Lower leg skin (tissue), 4 donors: ENCODE measurements around the gene PSMD1. TPM values are rescaled to one million over a fixed set of nuclear protein-coding genes. Genes with fewer than 3 reads are reported as not detected.
"Not testable (repeated sequence)": the region's sequence is repeated elsewhere in the genome, so short reads cannot be mapped to it uniquely, and the experiment has no call there.

Experiments
- DNase-seq, 2 donors: peaks; one replicate each; pipeline ENCODE4 v3.0.0-alpha.2; 2019; ENCODE audit warnings: low spot score in 2 of 2
- H3K4me3 ChIP-seq: fragments of 200-600 bp; sonication (generic); 2 replicates; pipeline ENCODE4 v1.5.1; 2017; ENCODE audit warnings: mild to moderate bottlenecking, low read depth; ENCODE audit not compliant: poor library complexity, severe bottlenecking
- POLR2A ChIP-seq, 2 donors: fragments of 450-650 bp; IDR thresholded peaks; one replicate each; pipeline ENCODE4 v1.6.1; 2016 to 2017; ENCODE audit warnings: antibody characterized with exemption in 2 of 2, mild to moderate bottlenecking in 1 of 2, moderate library complexity in 1 of 2
- WGBS, 2 donors: methylation state at CpG; one replicate each; pipeline ENCODE4 v1.1.5; 2018; 5-methylcytosine and 5-hydroxymethylcytosine counted together
- intact Hi-C: fragments of 100-400 bp; cut with DNase I; formaldehyde crosslinking; loops from one replicate; pipeline ENCODE4 v1.15.0; 2023; ENCODE audit warnings: low total_unique reads
- total RNA-seq, 4 donors: library from RNA; depleted of rRNA; stranded (reverse); fragments of >200 nt; gene quantifications; one replicate each; pipeline ENCODE4 v1.1.0, GENCODE V29; 2016
- TF ChIP-seq, protein P1 (sequence below), 3 donors: fragments of 450-650 bp; IDR thresholded peaks; one replicate each; pipeline ENCODE4 v1.5.1; 2016; ENCODE audit warnings: antibody characterized with exemption in 3 of 3, mild to moderate bottlenecking in 3 of 3, moderate library complexity in 2 of 3

Gene PSMD1
- total RNA-seq, 4 donors from 2014 or later: 49.8 to 67.9 (median 57.4) TPM

DNA sequence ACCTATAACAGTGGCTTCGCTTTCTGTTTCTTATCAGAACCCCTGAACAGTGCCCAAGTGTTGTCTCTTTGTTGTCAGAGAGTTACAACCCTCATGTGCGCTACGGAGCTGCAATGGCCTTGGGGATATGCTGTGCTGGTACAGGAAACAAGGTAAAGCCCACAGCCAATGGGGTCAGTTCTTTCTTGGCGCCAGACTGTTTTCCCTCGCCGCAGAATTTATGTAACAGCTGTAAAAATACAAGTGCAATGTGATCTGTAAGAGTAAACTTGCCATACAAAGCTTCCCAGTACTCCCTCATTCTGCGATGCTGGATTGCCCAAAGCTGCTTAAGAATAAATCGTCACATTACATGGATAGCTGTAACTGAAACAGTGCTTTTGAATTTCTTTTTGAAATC, 82.0 kb downstream of the PSMD1 start:
- no peak overlapping the region for H3K4me3 ChIP-seq
- TF ChIP-seq, protein P1, sequence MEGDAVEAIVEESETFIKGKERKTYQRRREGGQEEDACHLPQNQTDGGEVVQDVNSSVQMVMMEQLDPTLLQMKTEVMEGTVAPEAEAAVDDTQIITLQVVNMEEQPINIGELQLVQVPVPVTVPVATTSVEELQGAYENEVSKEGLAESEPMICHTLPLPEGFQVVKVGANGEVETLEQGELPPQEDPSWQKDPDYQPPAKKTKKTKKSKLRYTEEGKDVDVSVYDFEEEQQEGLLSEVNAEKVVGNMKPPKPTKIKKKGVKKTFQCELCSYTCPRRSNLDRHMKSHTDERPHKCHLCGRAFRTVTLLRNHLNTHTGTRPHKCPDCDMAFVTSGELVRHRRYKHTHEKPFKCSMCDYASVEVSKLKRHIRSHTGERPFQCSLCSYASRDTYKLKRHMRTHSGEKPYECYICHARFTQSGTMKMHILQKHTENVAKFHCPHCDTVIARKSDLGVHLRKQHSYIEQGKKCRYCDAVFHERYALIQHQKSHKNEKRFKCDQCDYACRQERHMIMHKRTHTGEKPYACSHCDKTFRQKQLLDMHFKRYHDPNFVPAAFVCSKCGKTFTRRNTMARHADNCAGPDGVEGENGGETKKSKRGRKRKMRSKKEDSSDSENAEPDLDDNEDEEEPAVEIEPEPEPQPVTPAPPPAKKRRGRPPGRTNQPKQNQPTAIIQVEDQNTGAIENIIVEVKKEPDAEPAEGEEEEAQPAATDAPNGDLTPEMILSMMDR (IDR thresholded peaks at IDR 0.05): no peak
- TF ChIP-seq POLR2A (IDR thresholded peaks at IDR 0.05): no peak
- intact Hi-C loops: no loop called here
- DNase-seq: no peak
- 90 to 92% methylated on average over 8 of the region's 8 CpGs for WGBS, 2 donors

DNA sequence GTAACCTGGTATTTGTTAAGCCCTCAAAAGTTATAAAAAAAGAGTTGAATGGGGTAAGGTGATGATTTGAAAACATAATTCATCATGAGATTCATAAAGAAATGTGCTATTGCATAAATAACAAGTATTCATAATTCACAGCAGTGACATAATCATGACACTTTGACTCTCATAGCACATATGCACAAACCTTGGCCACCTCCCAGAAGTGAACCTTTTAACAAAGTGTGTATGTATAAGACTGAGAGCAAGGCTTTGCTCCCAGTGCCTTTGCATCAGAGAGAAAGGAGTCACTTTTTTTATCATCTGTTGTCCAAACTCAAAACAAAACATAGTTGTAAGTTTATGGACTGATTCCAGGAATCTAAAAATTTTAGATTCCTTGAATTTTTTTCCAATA, 83.1 kb downstream of the PSMD1 start:
- DNase-seq: no peak
- intact Hi-C loops: no loop called here
- H3K4me3 ChIP-seq: no peak overlapping the region
- TF ChIP-seq, protein P1 (IDR thresholded peaks at IDR 0.05): no peak
- TF ChIP-seq POLR2A (IDR thresholded peaks at IDR 0.05): no peak

DNA sequence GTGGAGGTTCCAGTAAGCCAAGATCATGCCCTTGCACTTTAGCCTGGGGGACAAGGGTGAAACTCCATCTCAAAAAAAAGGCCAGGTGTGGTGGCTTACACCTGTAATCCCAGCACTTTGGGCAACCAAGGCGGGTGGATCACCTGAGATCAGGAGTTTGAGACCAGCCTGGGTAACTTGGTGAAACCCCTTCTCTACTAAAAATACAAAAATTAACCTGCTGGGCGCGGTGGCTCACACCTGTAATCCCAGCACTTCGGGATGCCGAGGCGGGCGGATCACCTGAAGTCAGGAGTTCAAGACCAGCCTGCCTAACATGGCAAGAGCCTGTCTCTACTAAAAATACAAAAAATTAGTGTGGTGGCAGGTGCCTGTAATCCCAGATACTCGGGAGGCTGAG, 84.1 kb downstream of the PSMD1 start:
- intact Hi-C loops, DNase-seq, H3K4me3 ChIP-seq: not testable (repeated sequence)
- 98 to 99% methylated on average over 8 of the region's 8 CpGs for WGBS, 2 donors

GRCh38 chr2:231144896-231145295, 88.2 kb downstream of the PSMD1 start:
- H3K4me3 ChIP-seq: no peak overlapping the region
- intact Hi-C loops: no loop called here
- WGBS, 2 donors: 95 to 97% methylated on average over 6 of the region's 6 CpGs
- no peak for DNase-seq
- TF ChIP-seq, protein P1 (IDR thresholded peaks at IDR 0.05): no peak
- TF ChIP-seq POLR2A (IDR thresholded peaks at IDR 0.05): no peak

- intact Hi-C loops: no loop called here
- DNase-seq: no peak
- H3K4me3 ChIP-seq: no peak overlapping the region
- WGBS, 2 donors: 63 to 68% methylated on average over 2 of the region's 2 CpGs
- TF ChIP-seq POLR2A (IDR thresholded peaks at IDR 0.05): no peak
Measured at GRCh38 chr2:231146665-231147064, 90.0 kb downstream of the PSMD1 start.

DNA sequence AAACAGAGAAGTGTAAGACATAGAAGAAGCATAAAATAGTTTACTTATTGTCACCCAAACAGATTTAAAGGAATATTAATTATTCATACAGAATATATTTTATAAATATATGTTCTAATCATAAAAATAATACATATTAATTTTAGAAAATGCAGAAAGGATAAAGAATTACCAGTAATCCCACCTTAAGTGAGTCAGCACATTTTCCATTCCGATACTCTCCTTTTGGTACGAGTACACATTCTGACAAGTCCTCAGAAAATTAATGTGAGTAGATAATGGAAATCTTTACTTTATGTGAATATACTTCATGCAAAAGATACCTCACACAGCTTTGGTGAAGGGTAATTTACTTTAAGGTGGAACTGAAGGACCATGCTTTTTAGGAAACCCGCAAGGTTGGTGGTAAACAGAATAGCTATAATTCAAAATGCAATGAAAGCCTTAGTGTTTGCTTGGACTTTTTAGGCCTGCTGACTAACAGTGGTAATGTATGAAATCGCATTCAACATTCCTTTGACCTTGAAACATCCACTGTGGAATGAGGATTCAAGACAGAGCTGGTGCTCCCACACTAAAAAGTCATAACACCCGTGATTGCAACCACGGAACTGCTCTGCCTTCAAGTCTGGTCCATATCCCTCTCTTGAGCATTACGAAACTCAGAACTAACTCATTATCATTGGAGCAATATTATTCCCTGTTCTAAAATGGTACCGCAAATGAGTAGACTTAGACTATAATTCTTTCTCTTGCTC, 96.3 kb downstream of the PSMD1 start:
- 93 to 94% methylated on average over 8 of the region's 8 CpGs for WGBS, 2 donors
- no peak for TF ChIP-seq POLR2A (IDR thresholded peaks at IDR 0.05)
- TF ChIP-seq, protein P1 (IDR thresholded peaks at IDR 0.05): no peak
- intact Hi-C loops: no loop called here
- no peak for DNase-seq
- H3K4me3 ChIP-seq: no peak overlapping the region

GRCh38 chr2:231159306-231159705, 102.6 kb downstream of the PSMD1 start:
- no peak for TF ChIP-seq POLR2A (IDR thresholded peaks at IDR 0.05)
- TF ChIP-seq, protein P1 (IDR thresholded peaks at IDR 0.05): no peak
- H3K4me3 ChIP-seq: no peak overlapping the region
- no peak for DNase-seq
- intact Hi-C loops: no loop called here
